ENCODE results near the gene PIGR. TPM values are rescaled to one million over a fixed set of nuclear protein-coding genes. Genes with fewer than 3 reads are reported as not detected.
A peak's percentile ranks its signal among the peaks of the same experiment; 100 is the strongest.

Gene PIGR
- total and polyA plus RNA-seq, 9 of the 15 experiments (the other 6 are each of a cell fraction or from before 2014, with no cell fraction given): 0.01 to 1.5 (median 0.03) TPM; not detected in 4

DNA sequence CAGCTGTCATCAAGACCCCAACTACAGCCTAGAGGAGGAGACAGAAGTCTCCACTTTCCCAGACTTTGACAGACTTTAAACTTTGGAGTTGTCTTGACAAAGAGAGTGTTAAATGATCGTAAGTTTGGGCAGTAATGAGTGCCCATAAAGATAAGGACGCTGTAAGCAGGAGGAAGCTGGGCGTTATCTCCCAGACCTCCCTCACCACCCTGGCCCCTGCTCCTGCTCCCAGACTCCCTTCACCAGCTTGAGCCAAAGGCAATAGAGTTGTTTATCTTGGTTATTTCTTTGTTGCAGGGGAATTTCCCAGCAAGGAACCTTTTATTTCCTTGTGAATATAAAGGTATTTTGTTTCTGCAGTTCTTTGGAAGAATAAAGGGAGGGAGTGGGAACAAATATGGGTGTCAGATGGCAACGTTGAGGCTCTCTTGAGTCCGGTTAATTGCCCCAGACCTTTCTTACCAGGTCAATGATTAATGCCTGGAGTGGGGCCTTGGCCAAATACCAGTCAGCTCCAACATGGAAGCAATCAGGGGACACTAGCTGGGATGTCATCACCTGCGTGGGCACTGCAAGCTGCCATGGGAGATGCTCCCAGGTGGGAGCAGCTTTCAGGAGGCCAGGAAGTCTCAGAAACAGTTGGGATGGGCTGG is 4.4 kb downstream of the PIGR start (continued):
- TF ChIP-seq, protein P1, sequence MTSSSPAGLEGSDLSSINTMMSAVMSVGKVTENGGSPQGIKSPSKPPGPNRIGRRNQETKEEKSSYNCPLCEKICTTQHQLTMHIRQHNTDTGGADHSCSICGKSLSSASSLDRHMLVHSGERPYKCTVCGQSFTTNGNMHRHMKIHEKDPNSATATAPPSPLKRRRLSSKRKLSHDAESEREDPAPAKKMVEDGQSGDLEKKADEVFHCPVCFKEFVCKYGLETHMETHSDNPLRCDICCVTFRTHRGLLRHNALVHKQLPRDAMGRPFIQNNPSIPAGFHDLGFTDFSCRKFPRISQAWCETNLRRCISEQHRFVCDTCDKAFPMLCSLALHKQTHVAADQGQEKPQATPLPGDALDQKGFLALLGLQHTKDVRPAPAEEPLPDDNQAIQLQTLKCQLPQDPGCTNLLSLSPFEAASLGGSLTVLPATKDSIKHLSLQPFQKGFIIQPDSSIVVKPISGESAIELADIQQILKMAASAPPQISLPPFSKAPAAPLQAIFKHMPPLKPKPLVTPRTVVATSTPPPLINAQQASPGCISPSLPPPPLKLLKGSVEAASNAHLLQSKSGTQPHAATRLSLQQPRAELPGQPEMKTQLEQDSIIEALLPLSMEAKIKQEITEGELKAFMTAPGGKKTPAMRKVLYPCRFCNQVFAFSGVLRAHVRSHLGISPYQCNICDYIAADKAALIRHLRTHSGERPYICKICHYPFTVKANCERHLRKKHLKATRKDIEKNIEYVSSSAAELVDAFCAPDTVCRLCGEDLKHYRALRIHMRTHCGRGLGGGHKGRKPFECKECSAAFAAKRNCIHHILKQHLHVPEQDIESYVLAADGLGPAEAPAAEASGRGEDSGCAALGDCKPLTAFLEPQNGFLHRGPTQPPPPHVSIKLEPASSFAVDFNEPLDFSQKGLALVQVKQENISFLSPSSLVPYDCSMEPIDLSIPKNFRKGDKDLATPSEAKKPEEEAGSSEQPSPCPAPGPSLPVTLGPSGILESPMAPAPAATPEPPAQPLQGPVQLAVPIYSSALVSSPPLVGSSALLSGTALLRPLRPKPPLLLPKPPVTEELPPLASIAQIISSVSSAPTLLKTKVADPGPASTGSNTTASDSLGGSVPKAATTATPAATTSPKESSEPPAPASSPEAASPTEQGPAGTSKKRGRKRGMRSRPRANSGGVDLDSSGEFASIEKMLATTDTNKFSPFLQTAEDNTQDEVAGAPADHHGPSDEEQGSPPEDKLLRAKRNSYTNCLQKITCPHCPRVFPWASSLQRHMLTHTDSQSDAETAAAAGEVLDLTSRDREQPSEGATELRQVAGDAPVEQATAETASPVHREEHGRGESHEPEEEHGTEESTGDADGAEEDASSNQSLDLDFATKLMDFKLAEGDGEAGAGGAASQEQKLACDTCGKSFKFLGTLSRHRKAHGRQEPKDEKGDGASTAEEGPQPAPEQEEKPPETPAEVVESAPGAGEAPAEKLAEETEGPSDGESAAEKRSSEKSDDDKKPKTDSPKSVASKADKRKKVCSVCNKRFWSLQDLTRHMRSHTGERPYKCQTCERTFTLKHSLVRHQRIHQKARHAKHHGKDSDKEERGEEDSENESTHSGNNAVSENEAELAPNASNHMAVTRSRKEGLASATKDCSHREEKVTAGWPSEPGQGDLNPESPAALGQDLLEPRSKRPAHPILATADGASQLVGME (CRISPR knock-in tag; IDR thresholded peaks at IDR 0.05): no peak
- TF ChIP-seq BRCA1 (IDR thresholded peaks at IDR 0.05) (no peak), BRCA1 (CRISPR knock-in tag; IDR thresholded peaks at IDR 0.05) (no peak), PRMT5 (CRISPR knock-in tag; IDR thresholded peaks at IDR 0.05) (no peak), ZNF57 (CRISPR knock-in tag; IDR thresholded peaks at IDR 0.05) (no peak), KLF10 (CRISPR knock-in tag; IDR thresholded peaks at IDR 0.05) (no peak), RFX1 (IDR thresholded peaks at IDR 0.05) (no peak), DPF2 (IDR thresholded peaks at IDR 0.05) (peak; percentile 70), RBFOX2 (IDR thresholded peaks at IDR 0.05; ENCODE audit: low read depth, low read length) (no peak), ZNF311 (CRISPR knock-in tag; IDR thresholded peaks at IDR 0.05) (no peak)
- TF ChIP-seq, protein P2, sequence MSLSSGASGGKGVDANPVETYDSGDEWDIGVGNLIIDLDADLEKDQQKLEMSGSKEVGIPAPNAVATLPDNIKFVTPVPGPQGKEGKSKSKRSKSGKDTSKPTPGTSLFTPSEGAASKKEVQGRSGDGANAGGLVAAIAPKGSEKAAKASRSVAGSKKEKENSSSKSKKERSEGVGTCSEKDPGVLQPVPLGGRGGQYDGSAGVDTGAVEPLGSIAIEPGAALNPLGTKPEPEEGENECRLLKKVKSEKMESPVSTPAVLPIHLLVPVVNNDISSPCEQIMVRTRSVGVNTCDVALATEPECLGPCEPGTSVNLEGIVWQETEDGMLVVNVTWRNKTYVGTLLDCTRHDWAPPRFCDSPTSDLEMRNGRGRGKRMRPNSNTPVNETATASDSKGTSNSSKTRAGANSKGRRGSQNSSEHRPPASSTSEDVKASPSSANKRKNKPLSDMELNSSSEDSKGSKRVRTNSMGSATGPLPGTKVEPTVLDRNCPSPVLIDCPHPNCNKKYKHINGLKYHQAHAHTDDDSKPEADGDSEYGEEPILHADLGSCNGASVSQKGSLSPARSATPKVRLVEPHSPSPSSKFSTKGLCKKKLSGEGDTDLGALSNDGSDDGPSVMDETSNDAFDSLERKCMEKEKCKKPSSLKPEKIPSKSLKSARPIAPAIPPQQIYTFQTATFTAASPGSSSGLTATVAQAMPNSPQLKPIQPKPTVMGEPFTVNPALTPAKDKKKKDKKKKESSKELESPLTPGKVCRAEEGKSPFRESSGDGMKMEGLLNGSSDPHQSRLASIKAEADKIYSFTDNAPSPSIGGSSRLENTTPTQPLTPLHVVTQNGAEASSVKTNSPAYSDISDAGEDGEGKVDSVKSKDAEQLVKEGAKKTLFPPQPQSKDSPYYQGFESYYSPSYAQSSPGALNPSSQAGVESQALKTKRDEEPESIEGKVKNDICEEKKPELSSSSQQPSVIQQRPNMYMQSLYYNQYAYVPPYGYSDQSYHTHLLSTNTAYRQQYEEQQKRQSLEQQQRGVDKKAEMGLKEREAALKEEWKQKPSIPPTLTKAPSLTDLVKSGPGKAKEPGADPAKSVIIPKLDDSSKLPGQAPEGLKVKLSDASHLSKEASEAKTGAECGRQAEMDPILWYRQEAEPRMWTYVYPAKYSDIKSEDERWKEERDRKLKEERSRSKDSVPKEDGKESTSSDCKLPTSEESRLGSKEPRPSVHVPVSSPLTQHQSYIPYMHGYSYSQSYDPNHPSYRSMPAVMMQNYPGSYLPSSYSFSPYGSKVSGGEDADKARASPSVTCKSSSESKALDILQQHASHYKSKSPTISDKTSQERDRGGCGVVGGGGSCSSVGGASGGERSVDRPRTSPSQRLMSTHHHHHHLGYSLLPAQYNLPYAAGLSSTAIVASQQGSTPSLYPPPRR (CRISPR knock-in tag; IDR thresholded peaks at IDR 0.05; ENCODE audit: borderline replicate concordance): no peak
- TF ChIP-seq, protein P3, sequence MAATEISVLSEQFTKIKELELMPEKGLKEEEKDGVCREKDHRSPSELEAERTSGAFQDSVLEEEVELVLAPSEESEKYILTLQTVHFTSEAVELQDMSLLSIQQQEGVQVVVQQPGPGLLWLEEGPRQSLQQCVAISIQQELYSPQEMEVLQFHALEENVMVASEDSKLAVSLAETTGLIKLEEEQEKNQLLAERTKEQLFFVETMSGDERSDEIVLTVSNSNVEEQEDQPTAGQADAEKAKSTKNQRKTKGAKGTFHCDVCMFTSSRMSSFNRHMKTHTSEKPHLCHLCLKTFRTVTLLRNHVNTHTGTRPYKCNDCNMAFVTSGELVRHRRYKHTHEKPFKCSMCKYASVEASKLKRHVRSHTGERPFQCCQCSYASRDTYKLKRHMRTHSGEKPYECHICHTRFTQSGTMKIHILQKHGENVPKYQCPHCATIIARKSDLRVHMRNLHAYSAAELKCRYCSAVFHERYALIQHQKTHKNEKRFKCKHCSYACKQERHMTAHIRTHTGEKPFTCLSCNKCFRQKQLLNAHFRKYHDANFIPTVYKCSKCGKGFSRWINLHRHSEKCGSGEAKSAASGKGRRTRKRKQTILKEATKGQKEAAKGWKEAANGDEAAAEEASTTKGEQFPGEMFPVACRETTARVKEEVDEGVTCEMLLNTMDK (IDR thresholded peaks at IDR 0.05; ENCODE audit: borderline replicate concordance, insufficient read depth, low read depth, low read length, poor library complexity, severe bottlenecking): no peak
- TF ChIP-seq, protein P4, sequence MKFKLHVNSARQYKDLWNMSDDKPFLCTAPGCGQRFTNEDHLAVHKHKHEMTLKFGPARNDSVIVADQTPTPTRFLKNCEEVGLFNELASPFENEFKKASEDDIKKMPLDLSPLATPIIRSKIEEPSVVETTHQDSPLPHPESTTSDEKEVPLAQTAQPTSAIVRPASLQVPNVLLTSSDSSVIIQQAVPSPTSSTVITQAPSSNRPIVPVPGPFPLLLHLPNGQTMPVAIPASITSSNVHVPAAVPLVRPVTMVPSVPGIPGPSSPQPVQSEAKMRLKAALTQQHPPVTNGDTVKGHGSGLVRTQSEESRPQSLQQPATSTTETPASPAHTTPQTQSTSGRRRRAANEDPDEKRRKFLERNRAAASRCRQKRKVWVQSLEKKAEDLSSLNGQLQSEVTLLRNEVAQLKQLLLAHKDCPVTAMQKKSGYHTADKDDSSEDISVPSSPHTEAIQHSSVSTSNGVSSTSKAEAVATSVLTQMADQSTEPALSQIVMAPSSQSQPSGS (CRISPR knock-in tag; IDR thresholded peaks at IDR 0.05): no peak
